Cardiac muscle cell (in vitro differentiated cells and primary cell): ENCODE measurements around the gene POLR3H. TPM values are rescaled to one million over a fixed set of nuclear protein-coding genes. Genes with fewer than 3 reads are reported as not detected.
"Not testable (repeated sequence)": the region's sequence is repeated elsewhere in the genome, so short reads cannot be mapped to it uniquely, and the experiment has no call there.

Experiments used
- DNase-seq, 2 donors: peaks; one replicate each; pipeline versions ENCODE4 v3.0.0 to v3.0.0-alpha.2; 2010 to 2017; ENCODE audit warnings: low read depth in 1 of 2, low spot score in 1 of 2
- H3K27ac ChIP-seq: fragments of 200-600 bp; sonication (generic); 2 replicates; pipeline ENCODE4 v1.5.1; 2016
- H3K27me3 ChIP-seq: fragments of 200-600 bp; sonication (generic); 2 replicates; pipeline ENCODE4 v1.6.0; 2016; ENCODE audit warnings: control low read depth
- H3K36me3 ChIP-seq: fragments of 200-600 bp; sonication (generic); 2 replicates; pipeline ENCODE4 v1.5.1; 2016; ENCODE audit warnings: control low read depth
- H3K4me1 ChIP-seq: fragments of 200-600 bp; sonication (generic); 2 replicates; pipeline ENCODE4 v1.8.1; 2017; ENCODE audit warnings: low read depth, mild to moderate bottlenecking, mixed run types
- H3K4me3 ChIP-seq: fragments of 200-600 bp; sonication (generic); 2 replicates; pipeline ENCODE4 v1.5.1; 2016; ENCODE audit warnings: mild to moderate bottlenecking
- H3K9me3 ChIP-seq: fragments of 200-600 bp; sonication (generic); 2 replicates; pipeline ENCODE4 v1.5.1; 2017; ENCODE audit warnings: low read depth, mild to moderate bottlenecking, control low read depth
- polyA plus RNA-seq: library from polyadenylated mRNA; unstranded; fragments of >200 nt; fragmentation: Nextera tagmentation; extraction: Ambion mirVana; gene quantifications from 2 replicates; pipeline ENCODE4 v1.2.1, GENCODE V29; 2016
- total RNA-seq: library from RNA; depleted of rRNA; stranded (reverse); fragments of >200 nt; gene quantifications from 2 replicates; pipeline ENCODE4 v1.2.3, GENCODE V29; 2016
- TF ChIP-seq, protein P1 (sequence below): IDR thresholded peaks from 2 replicates; pipeline ENCODE4 v1.5.1; 2012; ENCODE audit warnings: low read depth, mild to moderate bottlenecking, low read length

The POLR3H gene, protein sequence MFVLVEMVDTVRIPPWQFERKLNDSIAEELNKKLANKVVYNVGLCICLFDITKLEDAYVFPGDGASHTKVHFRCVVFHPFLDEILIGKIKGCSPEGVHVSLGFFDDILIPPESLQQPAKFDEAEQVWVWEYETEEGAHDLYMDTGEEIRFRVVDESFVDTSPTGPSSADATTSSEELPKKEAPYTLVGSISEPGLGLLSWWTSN
- total RNA-seq (11.4 and 12.5 TPM in 2 replicates), polyA plus RNA-seq (24.7 and 30.9 TPM in 2 replicates)

DNA sequence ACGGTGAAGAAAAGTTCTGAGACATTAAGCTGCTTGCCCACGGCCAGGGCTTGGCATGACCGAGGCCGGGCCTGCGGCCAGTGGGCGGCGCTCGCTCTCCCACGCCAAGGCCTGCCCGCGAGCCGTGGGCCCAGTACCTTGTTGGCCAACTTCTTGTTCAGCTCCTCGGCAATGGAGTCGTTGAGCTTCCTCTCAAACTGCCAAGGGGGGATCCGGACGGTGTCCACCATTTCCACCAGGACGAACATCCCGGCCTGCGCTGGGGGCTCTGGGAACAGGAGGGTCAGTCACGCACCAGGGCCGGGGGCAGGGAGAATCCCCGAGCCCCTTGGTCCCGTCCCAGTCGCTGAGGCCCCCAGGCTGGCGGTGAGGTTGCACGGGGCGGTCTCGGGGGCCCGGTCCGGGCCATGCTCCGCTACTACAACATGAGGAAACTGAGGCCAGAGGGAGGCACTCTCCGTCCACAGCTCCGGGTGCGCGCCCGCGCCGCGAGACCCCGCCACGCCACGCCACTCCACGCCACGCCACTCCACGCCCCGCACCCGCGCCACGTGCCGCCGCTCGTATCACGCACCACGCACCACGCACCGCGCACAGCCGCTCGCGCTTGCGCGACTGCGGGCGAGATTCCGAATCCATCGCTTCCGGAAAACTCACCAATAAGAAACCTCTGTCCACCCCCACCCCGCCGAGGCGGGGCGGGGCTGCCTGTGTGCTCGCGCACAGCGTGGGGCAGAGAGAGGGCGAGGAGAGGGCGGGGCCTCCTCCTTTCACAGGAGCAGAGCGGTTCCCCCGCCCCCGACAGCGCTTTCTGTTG is at the start of gene POLR3H:
TSS of gene POLR3H (minus strand) at position 617 of the 817 bp plus-strand sequence. CDS start at position 248, 369 bp downstream.
- no peaks in the 10 kb centered on the region for H3K36me3 ChIP-seq
- peak within 1 kb of the TSS; percentile 60 for H3K4me3 ChIP-seq
- no peaks in the 10 kb centered on the region for H3K27me3 ChIP-seq
- H3K4me1 ChIP-seq: peaks cover 7% of the 10 kb centered on the region
- DNase-seq: peak; percentile 99
- H3K27ac ChIP-seq: peak within 1 kb of the TSS; percentile 25
- H3K9me3 ChIP-seq: no peaks in the 10 kb centered on the region
- TF ChIP-seq, protein P1, sequence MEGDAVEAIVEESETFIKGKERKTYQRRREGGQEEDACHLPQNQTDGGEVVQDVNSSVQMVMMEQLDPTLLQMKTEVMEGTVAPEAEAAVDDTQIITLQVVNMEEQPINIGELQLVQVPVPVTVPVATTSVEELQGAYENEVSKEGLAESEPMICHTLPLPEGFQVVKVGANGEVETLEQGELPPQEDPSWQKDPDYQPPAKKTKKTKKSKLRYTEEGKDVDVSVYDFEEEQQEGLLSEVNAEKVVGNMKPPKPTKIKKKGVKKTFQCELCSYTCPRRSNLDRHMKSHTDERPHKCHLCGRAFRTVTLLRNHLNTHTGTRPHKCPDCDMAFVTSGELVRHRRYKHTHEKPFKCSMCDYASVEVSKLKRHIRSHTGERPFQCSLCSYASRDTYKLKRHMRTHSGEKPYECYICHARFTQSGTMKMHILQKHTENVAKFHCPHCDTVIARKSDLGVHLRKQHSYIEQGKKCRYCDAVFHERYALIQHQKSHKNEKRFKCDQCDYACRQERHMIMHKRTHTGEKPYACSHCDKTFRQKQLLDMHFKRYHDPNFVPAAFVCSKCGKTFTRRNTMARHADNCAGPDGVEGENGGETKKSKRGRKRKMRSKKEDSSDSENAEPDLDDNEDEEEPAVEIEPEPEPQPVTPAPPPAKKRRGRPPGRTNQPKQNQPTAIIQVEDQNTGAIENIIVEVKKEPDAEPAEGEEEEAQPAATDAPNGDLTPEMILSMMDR: peak; percentile 75

DNA sequence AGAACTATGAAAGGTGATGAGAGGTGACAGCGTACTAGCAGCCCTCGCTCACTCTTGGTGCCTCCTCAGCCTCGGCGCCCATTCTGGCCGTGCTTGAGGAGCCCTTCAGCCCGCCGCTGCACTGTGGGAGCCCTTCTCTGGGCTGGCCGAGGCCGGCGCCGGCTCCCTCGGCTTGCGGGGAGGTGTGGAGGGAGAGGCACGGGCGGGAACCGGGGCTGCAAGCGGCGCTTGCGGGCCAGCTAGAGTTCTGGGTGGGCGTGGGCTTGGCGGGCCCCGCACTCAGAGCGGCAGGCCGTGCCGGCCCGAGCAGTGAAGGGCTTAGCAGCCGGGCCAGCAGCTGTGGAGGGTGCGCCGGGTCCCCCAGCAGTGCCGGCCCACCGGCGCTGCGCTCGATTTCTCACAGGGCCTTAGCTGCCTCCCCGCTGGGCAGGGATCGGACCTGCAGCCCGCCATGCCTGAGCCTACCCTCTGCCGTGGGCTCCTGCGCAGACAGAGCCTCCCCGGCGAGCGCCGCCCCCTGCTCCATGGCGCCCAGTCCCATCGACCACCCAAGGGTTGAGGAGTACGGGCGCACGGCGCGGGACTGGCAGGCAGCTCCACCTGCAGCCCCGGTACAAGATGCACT is 49.2 kb upstream of the POLR3H start:
- not testable (repeated sequence) for H3K9me3 ChIP-seq, DNase-seq, H3K27me3 ChIP-seq, H3K4me1 ChIP-seq, H3K36me3 ChIP-seq, H3K4me3 ChIP-seq, H3K27ac ChIP-seq

DNA sequence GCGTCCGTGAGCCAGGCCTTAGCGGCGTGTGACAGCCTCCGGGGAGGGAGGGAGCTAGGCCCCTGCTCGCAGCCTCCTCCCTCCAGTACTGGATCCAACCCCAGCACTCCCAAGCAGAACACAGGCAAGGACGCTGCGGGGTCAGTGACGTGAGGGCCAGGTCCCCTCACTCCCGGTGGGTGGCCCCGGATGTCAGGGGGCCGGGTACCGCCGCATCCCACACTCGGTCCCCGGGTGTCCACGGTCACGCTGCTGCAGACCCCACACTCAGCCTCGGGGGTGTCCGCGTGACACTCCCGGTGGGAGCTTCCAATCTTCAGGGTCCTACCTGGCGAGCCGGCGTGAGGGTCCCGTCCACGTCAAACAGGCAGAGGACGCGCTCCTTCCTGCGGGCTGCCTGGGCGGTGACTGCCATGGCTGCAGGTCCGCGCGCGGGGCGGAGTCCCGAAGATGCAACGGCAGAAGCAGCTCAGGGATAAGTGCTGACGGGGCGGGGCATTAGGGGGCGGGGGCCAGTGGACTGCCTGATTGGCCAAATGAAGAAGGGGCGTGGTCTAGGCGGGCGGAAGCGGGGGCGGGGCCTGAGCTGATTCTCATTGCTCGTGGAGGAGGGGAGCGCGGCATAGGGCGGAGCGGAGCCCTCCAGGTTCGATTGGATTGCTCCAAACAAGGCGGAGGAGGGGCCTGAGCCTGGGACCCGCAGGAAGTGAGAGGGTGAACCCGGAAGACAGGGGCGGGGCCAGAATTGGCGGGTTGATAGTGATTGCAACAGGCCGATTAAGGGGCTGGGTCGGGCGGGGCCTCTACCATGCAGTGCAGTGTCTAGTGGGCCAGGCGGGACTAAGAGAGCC is 45.3 kb upstream of the POLR3H start, which contains the start of gene PMM1:
TSS of gene PMM1 (minus strand) at position 450 of the 851 bp plus-strand sequence. CDS start at position 415, 35 bp downstream.
- Histone ChIP-seq H3K27ac (peak within 1 kb of the TSS; percentile 34), H3K27me3 (no peaks in the 10 kb centered on the region), H3K4me1 (no peaks in the 10 kb centered on the region), H3K4me3 (peak within 1 kb of the TSS; percentile 81), H3K36me3 (no peaks in the 10 kb centered on the region), H3K9me3 (no peaks in the 10 kb centered on the region)
- TF ChIP-seq, protein P1: no peak
- peak; percentile 100 for DNase-seq

DNA sequence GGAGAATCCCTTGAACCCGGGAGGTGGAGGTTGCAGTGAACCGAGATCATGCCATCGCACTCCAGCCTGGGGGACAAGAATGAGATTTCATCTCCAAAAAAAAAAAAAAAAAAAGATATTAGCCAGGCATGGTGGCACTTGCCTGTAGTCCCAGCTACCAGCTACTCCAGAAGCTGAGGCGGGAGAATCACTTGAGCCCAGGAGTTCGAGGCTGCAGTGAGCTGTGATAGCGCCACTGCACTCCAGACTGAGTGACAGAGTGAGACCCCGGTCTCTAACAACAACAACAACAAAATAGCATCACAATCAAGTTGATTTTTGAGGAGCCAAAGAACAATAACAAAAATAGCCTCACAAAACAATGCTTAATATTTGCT is 43.1 kb upstream of the POLR3H start:
- Histone ChIP-seq H3K9me3 (no peaks in the 10 kb centered on the region), H3K4me1 (no peaks in the 10 kb centered on the region), H3K36me3 (no peaks in the 10 kb centered on the region), H3K27ac (no peak overlapping the region), H3K4me3 (no peak overlapping the region), H3K27me3 (no peaks in the 10 kb centered on the region)
- no peak for DNase-seq
- TF ChIP-seq, protein P1: no peak

DNA sequence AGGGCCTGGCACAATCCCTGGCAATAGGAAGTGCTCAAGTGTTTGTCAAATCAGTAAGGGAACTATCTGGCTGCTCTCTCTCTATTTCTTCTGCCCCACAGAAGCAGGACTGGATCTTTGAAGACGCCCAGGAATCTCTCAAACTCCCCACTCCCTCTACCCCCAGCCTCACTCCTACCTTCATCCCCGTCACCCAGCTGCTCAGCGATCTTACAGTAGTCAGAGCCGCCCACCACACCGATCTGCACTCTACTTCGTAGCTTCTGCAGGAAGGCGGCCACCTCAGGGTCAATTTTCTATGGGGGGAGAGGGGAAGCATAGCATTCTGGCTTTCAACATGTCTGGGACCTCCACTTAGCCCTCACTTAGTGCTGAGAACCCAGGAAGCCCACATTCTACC is 41.6 kb upstream of the POLR3H start:
- Histone ChIP-seq H3K27ac (no peak overlapping the region), H3K9me3 (no peaks in the 10 kb centered on the region), H3K36me3 (no peaks in the 10 kb centered on the region)

More for the DNA sequence above, 41.6 kb upstream of the POLR3H start:
- no peak overlapping the region for H3K4me3 ChIP-seq
- DNase-seq: no peak
- no peaks in the 10 kb centered on the region for H3K4me1 ChIP-seq
- TF ChIP-seq, protein P1: no peak
- H3K27me3 ChIP-seq: no peaks in the 10 kb centered on the region
